Liver (tissue), 3 donors: ENCODE results near the gene ZNF366.

Experiments used
- JUND ChIP-seq, 2 donors: IDR thresholded peaks; 2 replicates each; pipeline ENCODE4 v1.6.1; 2016; ENCODE audit warnings: antibody characterized with exemption in 2 of 2
- RAD21 ChIP-seq, 2 donors: IDR thresholded peaks; 2 replicates each; pipeline ENCODE4 v1.6.1; 2016; ENCODE audit warnings: antibody characterized with exemption in 2 of 2, mild to moderate bottlenecking in 2 of 2
- SP1 ChIP-seq: IDR thresholded peaks from 2 replicates; pipeline ENCODE4 v1.6.1; 2018; ENCODE audit warnings: antibody characterized with exemption, mild to moderate bottlenecking
- TAF1 ChIP-seq: conservative IDR thresholded peaks from 2 replicates; pipeline ENCODE4 v1.6.1; 2016; ENCODE audit warnings: antibody characterized with exemption, mild to moderate bottlenecking
- TF ChIP-seq, protein P1 (sequence below): fragments of 150-350 bp; IDR thresholded peaks from 2 replicates; pipeline ENCODE4 v1.5.1; 2017; ENCODE audit warnings: improper control_type of control experiment, low read depth, low read length; ENCODE audit not compliant: missing input control
- donor health status: healthy.
- donor health status: healthy.

- TF ChIP-seq RAD21 (IDR thresholded peaks at IDR 0.05) (no peak), TAF1 (no peak), SP1 (no peak), JUND (IDR thresholded peaks at IDR 0.05) (no peak)
- TF ChIP-seq, protein P1, sequence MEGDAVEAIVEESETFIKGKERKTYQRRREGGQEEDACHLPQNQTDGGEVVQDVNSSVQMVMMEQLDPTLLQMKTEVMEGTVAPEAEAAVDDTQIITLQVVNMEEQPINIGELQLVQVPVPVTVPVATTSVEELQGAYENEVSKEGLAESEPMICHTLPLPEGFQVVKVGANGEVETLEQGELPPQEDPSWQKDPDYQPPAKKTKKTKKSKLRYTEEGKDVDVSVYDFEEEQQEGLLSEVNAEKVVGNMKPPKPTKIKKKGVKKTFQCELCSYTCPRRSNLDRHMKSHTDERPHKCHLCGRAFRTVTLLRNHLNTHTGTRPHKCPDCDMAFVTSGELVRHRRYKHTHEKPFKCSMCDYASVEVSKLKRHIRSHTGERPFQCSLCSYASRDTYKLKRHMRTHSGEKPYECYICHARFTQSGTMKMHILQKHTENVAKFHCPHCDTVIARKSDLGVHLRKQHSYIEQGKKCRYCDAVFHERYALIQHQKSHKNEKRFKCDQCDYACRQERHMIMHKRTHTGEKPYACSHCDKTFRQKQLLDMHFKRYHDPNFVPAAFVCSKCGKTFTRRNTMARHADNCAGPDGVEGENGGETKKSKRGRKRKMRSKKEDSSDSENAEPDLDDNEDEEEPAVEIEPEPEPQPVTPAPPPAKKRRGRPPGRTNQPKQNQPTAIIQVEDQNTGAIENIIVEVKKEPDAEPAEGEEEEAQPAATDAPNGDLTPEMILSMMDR: no peak
Measured at GRCh38 chr5:72459913-72460312, 47.3 kb downstream of the ZNF366 start.
